GM15510 (cell line): ENCODE data around the gene PCDH9.

Source experiments
- POLR2A ChIP-seq: IDR thresholded peaks from 3 replicates; pipeline ENCODE4 v1.6.1; 2011; ENCODE audit warnings: borderline replicate concordance; ENCODE audit not compliant: insufficient read length; ENCODE audit errors: extremely low read depth

Gene PCDH9

DNA sequence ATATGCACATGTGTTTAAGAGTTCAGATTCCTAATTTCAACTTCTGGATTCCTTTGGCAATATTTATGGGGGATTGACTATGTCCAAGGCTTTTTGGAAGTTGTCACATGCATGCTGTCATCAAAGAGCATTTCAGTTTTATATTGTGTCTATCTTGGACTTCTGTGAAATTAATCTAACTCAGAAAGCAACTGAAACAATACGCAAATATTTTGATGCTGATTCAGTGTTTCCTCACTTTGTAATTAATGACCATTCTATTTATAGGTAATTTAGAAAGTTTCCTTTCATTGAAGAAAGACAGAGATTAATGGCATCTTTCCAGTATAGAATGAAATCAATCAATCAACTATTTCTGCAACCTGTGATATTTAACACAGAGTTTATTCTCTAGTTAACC, 550.1 kb downstream of the PCDH9 start:
- no peak for TF ChIP-seq POLR2A

DNA sequence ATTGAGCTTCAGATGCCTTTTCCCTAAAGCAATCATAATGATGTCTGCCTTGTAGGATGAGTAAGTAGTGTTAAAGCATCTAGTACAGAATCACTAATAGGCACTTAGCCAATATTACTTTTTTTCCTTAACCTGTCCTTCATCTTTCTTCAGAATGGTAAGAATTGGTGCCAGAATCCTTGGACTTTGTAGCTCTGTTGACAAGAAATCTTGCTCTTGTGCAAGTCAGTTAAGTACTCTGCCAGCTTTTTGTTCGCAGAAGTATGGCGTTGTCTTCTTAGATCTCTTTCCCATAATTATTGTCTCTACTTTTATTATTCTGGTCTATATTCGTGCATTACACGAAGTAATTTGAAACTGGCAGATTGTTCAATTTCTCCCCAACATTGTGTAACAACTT, 554.5 kb downstream of the PCDH9 start:
- TF ChIP-seq POLR2A, result no peak

DNA sequence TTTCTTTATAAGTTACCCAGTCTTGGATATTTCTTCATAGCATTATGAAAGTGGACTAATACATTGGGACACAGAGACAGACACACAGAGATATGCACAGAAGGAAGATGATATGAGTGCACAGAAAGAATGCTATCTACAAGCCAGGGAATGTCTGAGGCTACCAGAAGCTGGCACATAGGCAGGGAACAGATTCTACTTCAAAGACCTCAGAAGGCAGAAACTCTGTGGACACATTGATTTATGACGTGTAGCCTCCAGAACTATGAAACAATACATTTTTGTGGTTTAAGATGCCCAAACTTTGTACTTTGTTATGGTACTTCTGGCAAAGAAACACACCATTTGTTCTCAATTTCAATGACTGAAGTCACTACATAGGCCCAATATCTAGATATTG, 556.7 kb downstream of the PCDH9 start:
- TF ChIP-seq POLR2A, result no peak

DNA sequence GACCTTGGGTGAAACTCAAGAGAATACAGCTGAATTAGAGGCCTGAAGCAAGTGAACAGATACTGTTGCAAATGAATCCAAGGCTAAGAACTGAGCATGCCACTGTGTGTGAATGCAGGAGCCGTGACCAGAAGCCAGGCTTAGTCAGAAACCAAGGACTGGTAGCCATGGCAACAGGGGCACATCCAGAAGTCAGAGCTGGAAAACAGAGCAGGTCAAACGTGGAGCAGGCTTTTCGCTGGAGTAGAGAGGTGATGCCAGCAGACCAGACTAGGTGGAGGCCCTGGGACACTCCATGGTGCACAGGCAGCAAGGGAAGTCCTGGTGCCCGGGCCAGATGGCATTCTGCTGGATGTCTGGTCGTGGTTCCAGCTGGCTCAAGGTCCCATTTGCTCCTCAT, 564.1 kb downstream of the PCDH9 start:
- no peak for TF ChIP-seq POLR2A

DNA sequence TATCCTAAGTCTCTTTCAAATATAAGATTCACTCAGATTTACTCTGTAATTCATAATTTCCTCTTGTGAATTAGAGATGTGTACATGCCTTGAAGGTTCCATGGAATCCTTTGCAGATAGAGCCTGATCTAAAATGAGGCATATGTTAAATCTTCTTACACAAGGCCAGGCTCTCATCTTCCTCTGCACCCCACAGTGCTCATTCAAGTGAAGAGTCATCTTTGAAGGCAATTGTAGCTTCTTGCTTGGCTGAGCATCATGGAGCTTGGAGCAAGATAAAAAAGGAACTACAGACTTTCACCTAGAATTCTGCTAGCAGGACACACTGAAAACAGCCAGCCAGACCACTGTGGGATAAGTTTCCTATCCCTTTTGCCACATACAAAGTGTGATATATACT, 566.4 kb downstream of the PCDH9 start:
- no peak for TF ChIP-seq POLR2A

DNA sequence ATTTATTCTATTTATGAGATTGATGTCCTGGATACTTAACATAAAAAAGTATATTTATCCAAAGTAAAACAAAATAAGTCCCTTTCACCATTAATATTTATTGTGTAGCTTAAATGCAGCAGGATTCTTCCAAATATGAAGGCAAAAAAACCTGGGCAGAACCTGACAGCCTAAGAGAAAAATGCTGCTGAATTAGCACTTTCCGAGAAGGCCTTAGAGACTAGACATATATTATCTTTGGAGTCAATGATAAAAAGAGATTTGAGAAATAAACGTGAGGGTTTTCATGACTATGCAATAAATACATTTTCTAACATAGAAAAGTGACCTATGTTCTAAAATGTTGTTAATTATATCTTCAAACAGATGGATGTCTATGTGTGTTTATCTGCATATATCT, 566.9 kb downstream of the PCDH9 start:
- TF ChIP-seq POLR2A, result no peak

DNA sequence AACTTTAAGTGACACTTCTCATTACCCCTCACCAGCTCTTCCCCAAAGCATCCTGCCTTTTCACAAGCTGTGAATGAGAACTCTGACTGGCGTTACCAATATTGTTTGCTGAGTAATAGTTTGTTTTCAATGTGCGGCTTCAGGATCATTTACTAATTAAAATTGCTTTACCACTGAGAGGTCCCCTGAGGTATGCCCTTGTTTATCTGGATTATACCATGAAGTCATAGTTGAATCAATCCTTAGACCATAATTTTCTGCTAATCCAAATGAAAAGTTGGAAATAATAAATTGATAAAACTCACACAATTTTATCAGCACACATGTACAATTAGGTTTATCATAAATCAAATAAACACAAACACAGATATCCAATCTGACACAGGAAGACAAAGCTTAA, 568.8 kb downstream of the PCDH9 start:
- TF ChIP-seq POLR2A, result no peak

DNA sequence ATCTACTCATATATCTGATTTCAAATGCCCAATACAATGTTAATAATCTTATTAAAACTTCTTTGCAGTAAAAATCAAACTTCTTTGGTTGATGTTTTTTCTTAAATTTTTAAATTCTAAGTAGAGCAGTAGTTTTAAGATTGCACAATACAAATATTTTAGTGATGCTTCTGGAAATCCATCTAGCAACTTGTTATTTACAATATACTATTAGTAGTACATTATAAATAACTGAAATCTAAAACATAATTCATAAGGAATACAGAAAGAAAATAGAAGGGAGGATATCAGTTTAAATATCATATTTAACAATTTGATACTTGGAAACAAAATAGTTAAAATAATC, 569.7 kb downstream of the PCDH9 start:
- no peak for TF ChIP-seq POLR2A

DNA sequence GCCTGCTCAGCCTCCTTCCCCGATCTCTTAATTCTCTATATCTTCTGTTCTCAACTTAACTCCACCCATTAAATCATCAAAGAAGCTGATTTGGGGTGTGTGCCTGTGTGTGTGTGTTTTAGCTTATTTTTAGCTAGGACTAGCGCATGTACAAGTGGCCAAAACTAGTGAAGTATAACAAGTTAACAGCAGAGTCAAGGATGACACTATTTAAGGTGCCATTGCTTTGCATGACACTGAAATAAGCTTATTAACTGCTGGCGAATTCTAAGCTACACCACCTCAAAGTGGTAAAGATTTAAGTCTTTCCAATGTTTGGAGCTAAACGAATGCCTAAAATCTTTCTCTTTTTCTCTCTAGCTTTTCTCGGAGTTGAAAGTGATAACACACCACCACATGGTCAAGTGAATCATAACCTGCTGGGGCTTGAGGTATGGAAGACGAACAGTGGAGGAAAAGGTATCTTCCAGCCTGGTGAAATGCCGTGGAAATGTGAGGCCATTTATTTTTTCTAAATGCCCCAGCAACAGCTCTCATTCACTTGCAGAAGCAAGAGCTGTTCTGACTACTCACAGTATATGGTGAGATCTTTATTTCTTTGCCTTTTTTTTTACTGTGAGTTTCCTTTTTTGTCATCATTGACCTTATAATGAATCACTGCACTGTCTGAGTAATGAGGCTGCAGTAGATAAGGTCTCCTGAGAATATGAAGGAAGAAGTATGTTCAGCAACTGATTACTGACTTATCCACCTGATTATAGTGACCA, 570.3 kb downstream of the PCDH9 start:
- TF ChIP-seq POLR2A, result no peak

DNA sequence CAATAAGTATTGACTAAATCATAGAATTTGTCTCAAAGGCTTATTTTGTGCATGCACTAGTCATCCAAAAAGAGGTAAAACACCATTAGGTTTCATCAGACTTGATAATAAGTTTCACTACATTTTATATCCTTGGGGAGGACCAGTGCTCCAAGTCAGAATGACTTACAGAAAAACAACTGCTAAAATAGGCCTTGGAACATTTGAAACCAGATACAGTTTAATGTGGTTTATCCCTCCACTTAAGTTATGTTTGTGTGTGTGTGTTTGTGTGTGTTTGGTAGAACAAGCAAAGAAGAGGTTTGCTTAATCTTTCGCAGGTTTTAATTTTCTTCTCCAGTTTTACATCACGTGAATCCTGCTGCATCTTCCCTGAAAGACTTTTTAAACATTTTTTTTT, 570.9 kb downstream of the PCDH9 start:
- no peak for TF ChIP-seq POLR2A

DNA sequence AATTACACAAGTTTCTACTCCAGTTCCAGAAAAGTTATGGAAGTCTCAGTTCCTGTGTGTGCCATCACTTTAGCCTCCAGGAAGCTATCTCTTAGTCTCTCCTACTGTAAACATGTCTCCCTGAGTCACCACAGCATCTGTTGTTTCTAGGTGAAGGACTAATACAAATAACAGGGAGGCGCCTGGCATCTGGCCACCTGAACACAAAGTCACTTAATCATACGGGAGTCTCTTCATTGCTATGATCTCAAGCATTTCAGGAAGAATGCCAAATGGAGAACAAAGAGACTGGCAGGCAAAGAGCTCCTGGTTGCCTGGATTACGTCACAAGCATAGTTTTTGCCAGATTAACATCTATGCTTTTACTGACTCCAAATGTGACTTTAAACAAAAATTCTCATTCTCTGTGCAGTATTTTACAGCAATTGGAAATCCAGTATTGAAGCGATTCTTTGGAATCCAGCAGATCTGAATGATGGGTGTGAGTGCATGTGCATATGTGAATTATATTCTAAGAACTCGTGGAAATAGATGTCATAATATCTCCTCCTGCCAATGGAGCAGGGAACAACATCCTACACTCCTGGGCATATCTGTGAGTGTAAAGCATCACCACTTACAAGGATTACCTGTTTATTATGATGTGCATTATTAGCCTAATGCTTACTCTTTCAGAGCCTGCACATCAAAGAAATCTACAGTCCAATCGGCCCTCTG, 572.8 kb downstream of the PCDH9 start:
- no peak for TF ChIP-seq POLR2A

DNA sequence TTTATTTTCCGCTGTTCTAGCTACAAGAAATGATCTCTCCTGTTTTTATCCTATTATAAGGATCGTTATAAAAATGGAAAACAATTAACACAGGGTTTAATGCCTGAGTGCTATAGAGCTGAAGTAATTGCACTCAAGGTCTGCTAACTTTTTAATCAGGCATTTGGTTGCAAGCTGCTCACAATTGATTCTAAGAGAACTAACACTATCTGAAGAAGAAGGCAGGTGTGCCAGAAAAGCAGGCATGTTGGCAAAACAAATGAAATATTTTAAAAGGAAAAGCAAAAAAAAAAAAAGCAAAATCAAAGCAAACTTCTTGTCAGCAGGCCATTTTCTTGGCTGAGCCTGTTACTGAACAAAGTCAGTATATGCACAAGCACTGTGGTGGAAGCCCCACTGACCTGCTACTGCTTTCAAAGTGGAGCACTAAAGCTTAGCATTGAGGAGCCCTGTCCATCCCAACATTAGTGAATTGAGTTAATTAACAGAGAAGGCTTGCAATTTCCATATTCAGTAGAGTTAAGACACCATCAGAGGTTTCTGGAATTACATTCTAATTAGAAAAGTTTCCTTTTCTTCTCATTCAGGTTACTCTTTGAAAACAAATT, 574.2 kb downstream of the PCDH9 start:
- no peak for TF ChIP-seq POLR2A

DNA sequence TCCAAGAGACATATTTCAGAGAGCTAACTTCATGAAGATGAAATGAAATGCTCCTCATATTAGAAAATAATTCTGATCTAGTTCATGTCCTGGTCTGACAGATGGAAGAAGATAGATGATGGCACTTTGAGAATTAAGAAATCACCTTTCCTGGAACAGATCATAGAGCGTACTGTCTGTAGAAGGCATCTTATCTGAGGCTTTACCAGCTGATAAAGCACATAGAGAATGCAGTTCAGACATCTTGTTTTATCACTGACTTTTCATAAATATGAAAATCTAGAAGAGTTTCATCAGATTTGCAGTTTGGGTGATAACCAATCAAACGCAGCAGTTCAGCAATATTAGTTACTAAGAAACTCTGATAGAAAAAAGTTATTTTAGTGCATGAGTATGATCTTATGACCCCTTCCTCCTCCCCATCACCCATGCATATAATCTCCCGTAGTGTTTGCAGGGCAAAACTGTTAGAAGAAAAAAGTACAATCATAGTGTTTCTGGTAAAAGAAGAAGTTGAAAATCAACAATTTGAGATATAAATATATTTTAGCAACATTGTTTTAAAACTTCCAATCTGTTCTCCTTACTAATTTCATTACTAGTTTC, 585.2 kb downstream of the PCDH9 start:
- no peak for TF ChIP-seq POLR2A

DNA sequence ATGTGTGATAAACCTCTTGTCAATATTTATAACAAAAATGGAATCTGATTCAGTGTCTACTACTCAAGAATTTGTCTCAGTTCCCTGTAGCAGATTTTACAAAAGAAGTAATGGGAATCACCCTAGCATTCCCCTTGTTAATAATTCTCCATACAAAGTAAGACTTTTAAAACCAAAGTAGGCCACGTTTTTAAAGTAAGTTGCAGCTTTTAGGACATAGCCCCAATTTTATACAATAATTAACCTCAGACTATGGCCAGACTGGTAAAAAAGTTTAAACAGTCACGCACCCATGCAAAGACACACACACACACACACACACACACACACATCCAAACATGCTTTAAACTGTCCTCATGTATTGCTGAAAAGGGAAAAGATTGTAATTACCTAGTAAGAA, 589.9 kb downstream of the PCDH9 start:
- no peak for TF ChIP-seq POLR2A

DNA sequence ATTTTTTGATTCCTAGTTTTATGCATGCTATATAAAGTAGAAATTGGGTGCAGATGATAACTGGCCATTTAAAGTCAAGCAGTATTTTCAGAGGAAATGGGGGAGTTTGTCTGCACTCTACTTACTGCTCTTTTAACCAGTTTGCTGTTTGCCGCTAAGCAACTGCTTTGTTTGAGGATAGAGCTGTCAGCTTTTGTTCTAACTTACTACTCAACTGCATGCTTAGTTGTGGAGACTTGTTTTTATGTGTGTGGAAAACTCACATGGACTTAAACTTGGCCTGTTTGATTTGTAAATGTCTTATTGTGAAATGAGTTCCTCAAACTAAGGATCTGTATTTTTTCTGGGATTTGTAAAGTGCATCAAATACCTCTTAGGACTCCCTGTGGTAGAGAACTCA, 591.1 kb downstream of the PCDH9 start:
- no peak for TF ChIP-seq POLR2A

DNA sequence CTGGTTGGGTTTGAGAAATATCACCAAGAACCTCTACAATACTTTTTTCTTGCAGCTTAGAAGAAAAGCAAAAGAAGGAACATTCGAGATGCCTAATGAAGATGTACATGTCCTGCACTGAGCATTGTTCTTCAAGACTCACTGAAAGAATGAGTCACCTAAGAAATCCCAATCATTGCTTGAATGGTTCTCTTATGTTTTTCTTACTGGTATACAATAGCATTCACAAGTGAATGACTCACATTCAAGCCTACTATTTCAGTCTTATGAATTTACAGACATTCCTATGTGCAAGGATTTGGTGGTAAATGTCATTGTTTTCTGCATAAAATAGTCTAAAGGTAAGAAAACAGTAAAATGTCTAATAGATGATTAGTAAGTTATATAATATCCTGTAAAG, 594.6 kb downstream of the PCDH9 start:
- TF ChIP-seq POLR2A, result no peak

DNA sequence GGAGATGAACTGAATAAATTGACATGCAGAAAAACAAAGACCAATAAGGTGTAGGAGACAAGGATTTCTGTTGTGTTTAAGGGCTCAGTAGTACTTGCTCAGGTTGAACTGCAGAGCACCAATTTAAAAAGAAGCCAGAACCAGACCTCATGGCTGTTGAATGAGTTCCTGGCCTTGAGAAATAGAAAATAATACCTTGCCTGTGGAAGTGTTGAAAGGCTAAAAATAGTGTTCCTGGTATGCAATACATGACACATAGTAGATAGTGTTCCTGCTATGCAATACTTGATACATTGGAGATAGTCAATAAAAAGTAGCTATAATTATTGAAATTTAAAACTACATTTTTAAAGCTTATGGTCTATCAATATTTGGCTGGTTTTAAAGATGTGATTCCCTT, 595.8 kb downstream of the PCDH9 start:
- TF ChIP-seq POLR2A, result no peak

DNA sequence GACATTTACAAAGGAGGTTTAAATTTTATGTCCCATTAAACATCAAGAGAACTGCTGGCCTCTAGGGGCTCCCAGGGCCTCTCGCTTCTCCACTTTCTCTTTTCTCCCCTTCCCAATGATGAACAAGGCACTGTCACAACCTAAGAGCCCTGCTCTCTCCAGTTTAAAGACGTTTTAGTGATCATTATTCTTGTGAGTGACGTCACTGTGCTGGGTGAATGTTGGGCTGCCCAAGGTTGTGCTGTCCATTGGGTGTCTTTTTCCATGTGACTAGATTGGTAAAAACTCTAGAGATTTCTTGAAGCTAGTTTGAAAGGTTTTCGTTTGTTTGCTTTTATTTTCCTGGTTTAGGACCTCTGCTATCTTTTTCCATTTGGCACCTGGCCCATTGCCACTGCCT, 602.6 kb downstream of the PCDH9 start:
- no peak for TF ChIP-seq POLR2A
